NCI-H748 (cell line): ENCODE data around the gene PPFIBP1.
A peak's percentile ranks its signal among the peaks of the same experiment; 100 is the strongest.
"Not testable (repeated sequence)": the region's sequence is repeated elsewhere in the genome, so short reads cannot be mapped to it uniquely, and the experiment has no call there.

Source experiments
- DNase-seq: peaks from one replicate; lab custom pipeline; 2025; ENCODE audit not compliant: unreplicated experiment; lab: John Stamatoyannopoulos, UW

The PPFIBP1 gene

DNA sequence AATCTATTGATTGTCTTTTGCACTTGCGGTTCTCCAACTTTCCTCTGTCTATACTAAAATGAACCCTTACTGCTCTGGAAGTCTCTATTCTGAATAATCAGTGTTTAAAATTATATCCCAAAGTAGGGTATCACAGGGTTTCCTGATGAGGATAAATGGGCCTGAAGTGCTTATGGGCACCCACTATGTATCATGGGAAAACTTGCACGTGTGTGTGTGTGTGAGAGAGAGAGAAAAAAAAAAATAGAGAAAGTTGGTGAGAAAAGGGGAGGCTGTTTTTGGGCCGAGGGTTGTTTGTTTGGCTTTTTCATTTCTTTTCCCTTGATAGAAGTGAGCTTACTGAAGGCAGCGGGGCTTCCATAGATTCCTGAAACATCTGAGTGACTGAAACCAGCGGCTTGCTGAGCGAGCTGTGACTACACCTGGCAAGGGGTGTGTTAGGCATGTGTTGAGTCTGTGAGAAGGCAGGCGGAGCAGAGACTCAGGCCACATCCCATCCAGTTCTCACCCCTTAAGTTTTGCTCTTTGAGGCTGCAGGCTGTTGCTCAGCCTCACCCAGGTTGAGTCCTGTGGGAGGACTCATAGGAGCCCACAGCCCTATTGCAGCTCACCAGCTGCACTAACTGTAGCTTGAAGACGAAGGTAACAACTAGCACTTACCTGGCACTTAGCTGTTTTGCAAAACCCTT lies 17.2 kb downstream of the PPFIBP1 start:
- DNase-seq = no peak

DNA sequence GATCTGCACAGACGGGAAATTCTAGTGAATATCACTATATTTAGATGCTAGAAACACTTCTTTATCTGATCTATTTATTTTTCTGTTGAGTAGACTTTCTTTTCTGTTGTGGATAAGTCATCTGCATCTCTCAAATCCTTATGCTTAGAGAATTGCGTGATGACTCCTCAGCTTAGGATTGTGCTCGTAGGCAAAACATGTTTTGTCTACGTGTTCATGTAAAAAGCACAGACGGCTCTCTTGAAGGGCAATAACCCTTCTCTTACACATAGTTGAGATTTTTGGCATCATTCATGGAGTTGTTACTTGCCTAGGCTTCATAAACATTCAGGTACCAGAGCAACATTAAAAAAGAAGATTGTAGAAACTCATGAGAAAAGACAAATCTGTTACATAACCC lies 18.6 kb downstream of the PPFIBP1 start:
- no peak for DNase-seq

DNA sequence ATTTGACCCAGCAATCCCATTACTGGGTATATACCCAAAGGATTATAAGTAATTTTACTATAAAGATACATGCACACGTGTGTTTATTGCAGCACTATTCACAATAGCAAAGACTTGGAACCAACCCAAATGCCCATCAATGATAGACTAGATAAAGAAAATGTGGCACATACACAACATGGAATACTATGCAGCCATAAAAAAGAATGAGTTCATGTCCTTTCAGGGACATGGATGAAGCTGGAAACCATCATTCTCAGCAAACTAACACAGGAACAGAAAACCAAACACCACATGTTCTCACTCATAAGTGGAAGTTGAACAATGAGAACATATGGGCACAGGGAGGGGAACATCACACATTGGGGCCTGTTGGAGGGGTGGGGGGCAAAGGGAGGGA lies 20.9 kb downstream of the PPFIBP1 start:
- not testable (repeated sequence) for DNase-seq

DNA sequence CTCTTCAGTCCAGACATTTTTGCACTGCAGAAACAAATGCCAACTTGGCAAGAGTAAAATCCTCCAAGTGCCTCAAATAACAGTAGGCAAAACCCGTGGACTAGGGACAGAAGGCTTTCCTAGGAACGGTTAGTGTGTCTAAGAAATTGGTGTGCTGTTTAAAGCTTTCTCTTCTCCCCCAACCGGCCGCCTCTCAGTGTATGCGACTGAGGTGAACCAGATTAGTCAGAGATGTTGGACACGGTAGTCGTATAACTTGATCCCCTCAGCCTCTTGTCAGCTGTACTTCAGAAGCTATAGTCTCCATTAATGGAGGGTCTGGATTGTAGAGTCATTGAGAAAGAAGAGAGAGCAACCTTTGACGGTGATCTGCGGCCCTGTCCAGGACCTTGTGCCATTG lies 21.7 kb downstream of the PPFIBP1 start:
- no peak for DNase-seq

DNA sequence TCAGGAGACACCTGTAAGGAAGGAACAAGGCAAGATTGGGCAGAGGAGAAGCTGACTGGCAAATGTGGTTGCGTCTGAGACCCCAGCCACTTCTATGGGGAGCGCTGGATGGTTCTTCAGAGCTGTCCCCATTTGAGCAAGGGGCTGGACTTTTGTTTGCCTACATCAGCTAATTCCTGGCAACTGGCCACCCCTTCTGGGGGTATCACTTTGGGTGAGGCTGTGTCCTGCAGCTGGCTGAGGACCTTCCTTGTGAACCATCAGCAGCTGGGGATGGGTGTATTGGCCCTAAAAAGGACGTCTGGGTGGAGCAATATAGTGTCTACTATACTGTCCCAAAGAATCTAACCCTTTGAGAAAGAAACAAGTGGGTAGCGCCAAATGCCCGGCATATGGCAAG lies 23.6 kb downstream of the PPFIBP1 start:
- no peak for DNase-seq

DNA sequence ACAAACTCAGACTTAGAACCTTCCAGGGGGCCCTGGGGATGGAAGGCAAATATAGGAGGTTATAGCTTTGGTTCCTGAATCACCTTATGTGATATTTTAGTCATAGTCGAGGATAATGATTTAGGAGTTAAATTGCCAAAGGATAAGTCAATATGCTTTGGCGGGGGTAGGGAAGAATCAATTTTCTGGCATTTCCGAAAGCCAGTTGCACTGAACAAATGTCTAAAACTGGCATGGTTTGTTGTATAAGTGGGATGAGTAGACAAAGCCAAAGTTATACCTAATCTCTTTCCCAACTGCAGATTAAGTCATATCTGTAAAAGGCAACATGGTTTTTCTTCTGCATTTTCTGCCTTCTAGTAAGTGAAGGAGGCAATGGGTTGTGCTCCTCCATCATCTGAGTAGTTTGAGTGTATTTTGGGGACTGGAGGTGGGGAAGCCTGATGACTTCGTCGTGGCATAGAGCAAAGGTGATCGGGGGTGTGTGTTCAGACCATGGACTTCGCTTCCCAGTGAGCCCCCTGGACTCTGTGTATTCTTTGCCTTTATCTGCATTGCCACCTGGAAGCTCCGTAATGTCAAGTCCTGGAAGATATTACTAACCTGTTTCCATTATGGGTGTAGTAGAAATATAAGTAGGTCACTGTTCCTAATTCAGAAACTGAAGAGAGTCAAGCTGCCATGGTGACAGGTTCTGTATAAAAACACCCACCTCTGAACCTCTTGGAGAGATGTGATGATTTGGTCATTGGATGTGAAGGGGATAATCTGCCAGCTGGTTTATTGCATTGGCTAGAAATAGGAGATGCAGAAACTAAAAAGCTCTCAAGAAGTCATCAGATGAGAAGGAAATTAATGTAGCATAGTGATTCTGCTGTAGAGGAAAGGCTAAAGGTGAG lies 24.5 kb downstream of the PPFIBP1 start:
- DNase-seq = no peak

DNA sequence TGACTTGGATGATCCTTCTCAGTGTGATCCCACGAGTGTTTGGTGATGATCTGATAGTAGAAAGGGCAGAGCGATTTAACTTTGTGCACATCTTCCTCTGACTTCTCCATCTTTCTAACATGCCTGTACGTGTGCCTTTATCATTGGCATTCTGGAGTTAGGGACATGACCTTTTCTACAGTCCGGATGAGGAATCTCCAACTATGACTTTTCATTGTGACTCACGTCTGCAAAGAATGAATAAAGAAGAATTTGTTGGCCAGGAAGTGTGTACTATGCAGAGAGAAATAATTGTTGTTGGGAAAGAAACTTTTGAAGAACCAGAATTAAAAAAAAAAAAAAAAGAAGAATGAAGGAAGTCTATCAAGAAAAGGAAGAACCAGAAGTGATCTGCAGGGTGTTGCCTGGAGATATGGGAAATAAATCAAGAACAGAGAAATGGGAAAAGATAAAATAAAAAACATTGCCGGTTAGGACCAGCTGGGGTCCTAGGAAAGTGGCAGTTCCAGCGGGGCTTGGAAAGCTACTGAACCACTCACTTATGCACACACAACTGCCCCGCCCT lies 25.3 kb downstream of the PPFIBP1 start:
- no peak for DNase-seq

DNA sequence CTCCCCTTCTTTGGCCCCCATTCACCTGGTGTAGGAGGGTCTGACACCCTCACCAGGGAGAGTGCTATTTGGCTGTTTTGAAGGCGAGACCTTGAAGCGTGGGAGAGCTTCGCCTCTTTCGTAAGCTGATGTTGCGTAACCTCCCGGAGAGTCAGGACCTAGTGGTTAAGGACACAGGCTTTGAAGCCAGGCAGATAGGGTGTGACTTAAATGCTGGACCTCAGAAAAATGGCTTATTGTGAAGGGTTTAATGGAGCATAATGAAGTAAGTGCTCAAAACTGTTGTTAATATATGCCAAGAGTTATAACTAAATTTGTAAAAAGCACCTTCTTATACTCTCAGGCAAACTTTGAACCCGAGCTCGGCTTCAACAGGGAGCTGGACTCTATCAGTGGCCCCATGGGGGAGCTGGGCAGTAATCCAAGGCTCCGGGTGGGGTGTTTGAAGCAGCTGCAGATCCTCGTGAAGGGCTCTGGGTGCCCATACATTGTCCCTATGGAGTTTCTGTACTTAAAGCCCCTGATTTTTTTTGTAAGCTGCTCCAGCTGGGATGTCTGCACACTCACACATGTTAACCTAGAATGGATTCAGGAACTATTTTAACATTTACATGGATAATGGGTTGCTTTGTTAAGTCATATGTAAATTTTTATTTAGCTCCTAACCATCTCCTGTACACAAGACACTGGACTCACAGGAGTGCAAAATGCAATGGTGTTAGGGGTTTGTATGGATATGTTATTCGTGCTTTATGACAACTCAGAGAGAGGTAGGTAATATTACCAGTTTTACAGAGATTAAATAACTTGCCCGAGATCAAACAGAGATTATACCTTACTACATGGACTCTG lies 26.0 kb downstream of the PPFIBP1 start:
- peak; percentile 10 for DNase-seq

DNA sequence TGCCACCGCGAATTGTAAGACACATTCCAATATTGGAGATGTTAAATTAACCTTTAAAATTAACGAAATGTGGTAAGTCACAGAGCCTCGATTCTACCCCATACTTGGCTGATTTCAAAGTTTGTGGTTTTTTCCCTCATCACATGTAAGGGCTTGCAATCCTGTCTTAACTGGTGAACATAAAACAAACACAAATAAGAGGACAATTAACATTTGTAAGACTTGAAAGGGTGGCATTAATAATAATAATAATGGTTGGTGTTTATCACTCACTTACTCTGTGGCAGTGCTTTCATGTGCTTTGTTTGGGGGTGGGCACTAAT lies 26.6 kb downstream of the PPFIBP1 start:
- no peak for DNase-seq

DNA sequence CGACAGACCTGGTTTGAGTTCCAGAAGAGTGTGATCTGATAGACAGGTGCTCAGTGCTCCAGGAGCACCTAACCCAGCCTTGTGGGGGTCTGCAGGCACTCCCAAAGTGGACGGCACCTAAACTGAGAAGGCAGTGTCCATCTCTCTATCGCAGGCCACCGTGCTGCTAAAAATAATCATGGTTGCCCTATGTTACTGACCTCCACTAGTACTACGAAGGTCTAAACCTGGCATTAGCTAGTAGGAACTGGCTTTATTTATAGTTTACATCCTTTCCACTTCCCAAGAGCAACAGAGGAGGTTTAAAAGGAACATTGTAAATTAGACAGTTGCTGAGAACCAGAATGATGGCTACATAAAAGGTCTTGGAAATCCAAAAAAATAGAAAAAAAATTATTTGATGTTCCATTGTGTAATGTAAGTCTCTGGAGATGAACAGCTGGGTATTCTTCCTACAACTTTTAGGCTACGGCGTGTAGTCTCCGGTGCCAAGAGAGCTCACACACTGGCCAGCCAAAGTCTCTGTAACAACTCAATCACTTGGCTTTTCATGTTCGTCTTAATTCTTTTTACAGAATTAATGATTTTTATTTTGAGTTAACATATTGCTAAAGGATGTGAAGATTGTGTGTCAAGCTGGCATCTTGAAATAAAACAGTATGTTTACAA lies 27.3 kb downstream of the PPFIBP1 start:
- DNase-seq = no peak

DNA sequence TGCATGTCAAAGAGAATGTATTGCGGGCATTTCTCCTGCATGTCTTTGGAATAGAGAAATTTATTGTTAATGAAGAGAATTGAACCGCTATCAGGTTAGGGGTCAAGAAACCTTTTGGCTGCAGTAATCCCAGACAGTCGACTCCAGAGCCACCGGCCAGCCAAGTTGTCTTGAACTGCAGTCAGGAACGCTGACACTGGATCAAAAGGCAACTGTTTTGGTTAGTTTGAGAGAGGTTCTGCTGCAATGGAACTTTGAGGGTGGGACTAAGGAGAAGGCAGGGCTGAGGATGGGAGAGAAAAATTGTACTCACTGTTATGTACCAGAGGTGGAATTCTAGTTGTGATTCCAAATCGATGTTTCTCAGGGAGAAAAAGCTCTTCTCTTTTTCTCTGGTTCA lies 28.2 kb downstream of the PPFIBP1 start:
- DNase-seq = no peak

DNA sequence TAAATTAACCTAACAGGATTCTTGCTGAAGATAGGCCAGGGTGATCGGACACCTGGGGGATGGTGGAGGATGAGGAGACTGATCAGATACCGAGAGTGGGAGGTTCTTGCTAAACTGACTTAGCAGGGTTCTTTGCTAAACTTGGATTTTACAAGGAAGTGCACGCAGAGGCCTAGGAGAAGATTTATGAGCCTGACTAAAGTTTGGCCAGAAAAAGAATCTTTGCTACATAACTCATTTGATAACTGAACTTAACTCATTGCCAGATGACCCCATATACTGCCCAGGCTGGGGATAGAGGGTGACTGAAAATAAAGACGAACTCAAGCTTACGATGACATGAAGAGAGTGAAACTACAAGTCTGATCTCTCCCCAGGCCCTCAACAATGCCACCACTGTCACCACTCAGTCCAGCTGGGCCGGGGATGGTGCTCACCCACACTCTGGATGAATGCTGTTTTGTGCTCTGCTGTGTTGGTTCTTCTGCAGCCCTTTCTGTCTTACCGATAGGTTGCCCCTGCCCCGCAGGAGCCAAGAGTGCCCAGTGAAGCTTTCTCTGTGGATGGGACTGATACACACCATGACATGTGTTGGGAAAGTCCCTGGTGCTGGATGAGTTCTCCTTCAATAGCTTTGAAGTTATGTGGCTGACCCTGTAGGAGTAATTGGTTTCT lies 29.0 kb downstream of the PPFIBP1 start:
- DNase-seq = no peak

DNA sequence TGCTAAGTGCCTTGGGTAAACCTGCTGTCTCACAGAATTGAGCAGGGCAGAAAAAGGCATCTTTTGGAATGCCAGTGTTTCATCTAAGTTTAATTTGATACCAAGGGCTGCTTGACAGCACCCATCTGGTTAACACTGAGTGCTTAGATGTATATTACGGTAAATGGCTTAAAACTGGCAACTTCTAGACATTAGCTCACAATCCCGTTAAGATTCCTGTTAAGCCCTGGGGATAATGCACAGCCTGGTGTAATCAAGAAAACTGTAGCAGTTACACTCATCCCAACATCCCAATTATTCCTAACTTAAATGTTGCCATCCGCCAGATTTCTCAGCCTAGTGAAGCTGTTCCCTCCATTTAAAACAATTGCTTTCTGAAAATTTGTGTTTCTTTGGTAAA lies 29.9 kb downstream of the PPFIBP1 start:
- no peak for DNase-seq

DNA sequence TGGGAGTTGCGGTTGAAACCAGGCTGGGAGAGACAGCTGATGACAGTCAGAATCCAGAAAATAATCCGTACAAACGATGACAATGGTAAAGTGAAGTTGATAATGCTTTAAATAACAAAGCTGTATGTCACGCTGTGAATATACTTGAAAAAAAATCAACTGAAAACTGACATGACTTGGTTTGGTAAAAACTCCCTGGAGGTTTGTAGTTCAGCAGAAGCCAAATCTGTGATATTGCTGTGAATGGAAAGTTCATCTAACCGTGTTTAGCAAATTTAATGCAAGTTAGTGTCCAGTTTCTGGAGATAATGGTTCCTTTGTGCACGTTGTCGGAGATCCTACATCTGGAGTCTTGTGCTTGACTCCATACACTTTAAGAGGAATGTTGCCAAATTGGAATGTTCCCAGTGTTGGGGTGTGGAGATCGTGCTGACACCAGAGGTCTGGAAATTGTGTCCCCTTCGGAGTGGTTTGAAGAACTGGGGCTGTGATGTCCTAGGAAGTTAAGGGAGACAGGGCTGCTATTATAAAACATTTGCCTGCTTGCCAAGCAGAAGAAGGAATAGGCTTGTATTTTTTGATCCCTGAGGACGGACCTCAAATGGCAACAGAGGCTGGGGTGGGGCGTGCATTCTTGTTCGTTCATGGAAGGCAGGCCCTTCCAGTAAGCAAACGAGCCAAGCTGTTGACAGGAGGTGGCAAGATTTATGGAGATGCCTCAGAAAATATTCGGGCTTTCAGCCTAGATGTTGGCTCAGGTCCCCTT lies 30.6 kb downstream of the PPFIBP1 start:
- no peak for DNase-seq

DNA sequence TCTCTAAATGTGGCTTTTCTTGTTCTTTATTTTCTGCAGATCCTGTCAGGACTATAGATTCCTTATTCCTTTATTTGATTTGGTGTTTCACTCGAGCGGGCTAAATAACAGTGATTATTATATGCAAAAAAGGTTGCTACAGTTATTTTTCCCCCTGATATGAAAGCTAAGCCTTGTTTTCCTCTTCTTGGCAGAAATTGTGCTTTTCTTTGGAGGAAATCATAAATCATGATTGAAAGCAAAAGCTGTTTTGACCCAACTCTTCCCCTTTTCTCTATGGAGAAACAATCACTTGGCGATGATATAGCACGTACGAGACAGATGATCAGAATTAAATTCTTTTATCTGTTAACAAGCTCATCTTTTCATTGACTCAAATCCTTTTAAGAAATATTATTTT lies 31.4 kb downstream of the PPFIBP1 start:
- no peak for DNase-seq

DNA sequence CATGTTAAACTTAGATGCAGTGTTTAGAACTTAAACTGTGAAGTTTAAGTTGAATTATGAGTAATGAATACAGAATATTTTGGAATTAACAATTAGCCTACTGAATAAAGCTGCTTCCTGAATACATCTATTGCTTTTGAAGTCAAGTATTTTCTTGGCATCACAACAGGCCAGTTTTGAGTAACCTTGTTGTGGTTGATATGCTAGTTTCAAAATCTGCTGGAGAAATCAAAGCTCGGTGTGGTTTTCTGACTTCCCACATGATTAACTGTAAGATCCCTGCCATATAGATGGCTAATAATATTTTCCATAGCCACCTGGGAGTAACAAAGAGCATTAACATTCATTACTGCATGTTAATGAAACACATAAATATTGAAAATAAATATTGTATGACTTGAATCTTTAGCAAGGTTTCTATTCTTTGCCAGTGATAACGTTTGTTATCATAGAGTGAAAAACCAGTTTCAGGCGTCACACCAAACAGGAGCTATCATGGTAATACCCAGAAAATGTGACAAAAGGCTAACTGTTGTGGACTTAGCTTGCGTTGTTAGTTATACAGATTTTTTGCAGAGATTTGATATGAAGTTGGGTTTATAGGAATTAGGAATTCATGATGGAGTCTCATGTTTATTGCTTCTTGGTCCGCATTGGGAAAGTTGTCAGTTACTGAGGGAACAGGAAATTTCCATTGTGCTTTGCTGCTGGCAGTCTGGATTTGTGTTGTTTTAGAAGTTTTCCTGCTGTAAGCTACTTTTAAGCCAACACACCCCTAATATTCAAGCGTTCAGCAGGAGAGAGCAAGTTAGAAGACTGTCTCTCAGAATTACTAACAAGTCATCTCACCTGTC lies 32.1 kb downstream of the PPFIBP1 start:
- no peak for DNase-seq

DNA sequence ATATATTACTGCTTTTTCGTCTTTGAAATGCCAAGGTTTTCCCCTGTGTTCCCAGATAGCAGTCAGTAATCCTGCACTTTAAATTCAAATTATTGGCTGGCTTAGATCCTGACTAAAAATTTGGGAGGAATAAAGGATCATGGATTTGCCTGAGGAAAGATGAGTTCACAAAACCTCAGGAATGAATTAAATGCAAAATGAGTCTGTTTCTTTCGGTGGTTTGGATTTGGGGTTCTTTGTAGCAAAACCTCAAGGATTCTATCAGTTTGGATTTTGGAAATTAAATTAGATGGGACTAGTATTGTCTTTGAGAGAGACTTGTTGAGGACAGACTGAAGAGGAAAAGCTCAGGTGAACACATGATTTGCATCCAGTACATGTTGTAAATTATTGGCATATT lies 36.1 kb downstream of the PPFIBP1 start:
- DNase-seq = no peak

DNA sequence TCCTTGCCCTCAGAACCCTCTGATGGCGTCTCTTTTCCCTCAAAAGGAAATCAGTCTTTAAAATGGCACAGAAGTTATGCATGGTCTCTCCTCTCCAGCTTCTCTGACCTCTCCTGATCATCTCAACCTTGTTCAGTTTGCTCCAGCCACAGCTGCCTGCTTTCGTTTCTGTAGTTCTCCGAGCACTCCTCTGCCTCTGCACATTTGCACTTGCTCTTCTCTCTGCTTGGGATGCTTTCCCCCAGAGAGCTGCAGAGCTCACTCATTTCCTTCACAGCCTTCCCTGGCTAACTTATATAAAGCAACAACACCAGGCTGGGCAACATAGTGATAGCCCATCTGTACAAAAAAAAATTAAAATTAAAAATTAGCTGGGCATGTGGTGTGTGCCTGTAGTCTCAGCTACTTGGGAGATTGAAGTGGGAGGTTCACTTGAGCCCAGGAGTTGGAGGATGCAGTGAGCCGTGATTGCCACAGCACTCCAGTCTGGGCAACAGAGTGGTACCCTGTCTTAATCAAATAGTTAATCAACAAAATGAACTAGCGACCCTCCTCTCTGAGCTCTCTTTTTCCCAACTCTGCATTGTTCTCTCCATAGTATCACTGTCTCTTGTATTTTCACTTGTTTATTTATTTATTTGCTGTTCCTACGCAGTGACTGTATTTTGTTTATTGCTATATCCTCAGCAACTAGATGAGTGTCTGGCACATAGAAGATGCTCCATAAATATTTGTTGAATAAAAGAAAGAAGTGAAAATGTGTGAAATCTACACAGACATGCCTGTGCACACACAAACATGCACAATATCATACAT lies 37.7 kb downstream of the PPFIBP1 start:
- no peak for DNase-seq
